ENCODE results near the gene DOCK2.
"Not testable (repeated sequence)": the region's sequence is repeated elsewhere in the genome, so short reads cannot be mapped to it uniquely, and the experiment has no call there.

DOCK2 gene

GRCh38 chr5:169832304-169832703 lies 195.2 kb downstream of the DOCK2 start:
- no peak for DNase-seq

GRCh38 chr5:169832845-169833244 lies 195.8 kb downstream of the DOCK2 start:
- no peak for DNase-seq

- not testable (repeated sequence) for DNase-seq
Measured at GRCh38 chr5:169833681-169834292, 196.7 kb downstream of the DOCK2 start.

GRCh38 chr5:169834540-169834939 lies 197.5 kb downstream of the DOCK2 start:
- DNase-seq, result not testable (repeated sequence)

- no peak for DNase-seq
Measured at GRCh38 chr5:169836835-169837536, 199.9 kb downstream of the DOCK2 start.

- no peak for DNase-seq
Measured at GRCh38 chr5:169837686-169838085, 200.6 kb downstream of the DOCK2 start.

GRCh38 chr5:169838688-169839087 lies 201.6 kb downstream of the DOCK2 start:
- DNase-seq, result no peak

- no peak for DNase-seq
Measured at GRCh38 chr5:169840405-169840804, 203.3 kb downstream of the DOCK2 start.

GRCh38 chr5:169842699-169843098 lies 205.6 kb downstream of the DOCK2 start:
- no peak for DNase-seq

- DNase-seq, result no peak
Measured at GRCh38 chr5:169847519-169847918, 210.4 kb downstream of the DOCK2 start.

GRCh38 chr5:169848271-169848670 lies 211.2 kb downstream of the DOCK2 start:
- DNase-seq, result no peak

GRCh38 chr5:169848792-169849191 lies 211.7 kb downstream of the DOCK2 start:
- DNase-seq, result no peak

- DNase-seq, result no peak
Measured at GRCh38 chr5:169850409-169850808, 213.3 kb downstream of the DOCK2 start.

- no peak for DNase-seq
Measured at GRCh38 chr5:169851321-169851850, 214.3 kb downstream of the DOCK2 start.

- DNase-seq, result no peak
Measured at GRCh38 chr5:169856571-169856970, 219.5 kb downstream of the DOCK2 start.

GRCh38 chr5:169860585-169860984 lies 223.5 kb downstream of the DOCK2 start:
- no peak for DNase-seq

- no peak for DNase-seq
Measured at GRCh38 chr5:169861433-169861832, 224.4 kb downstream of the DOCK2 start.

GRCh38 chr5:169861934-169862333 lies 224.9 kb downstream of the DOCK2 start:
- no peak for DNase-seq

GRCh38 chr5:169862391-169862811 lies 225.3 kb downstream of the DOCK2 start:
- no peak for DNase-seq

GRCh38 chr5:169864483-169864882 lies 227.4 kb downstream of the DOCK2 start:
- DNase-seq, result no peak

- DNase-seq, result no peak
Measured at GRCh38 chr5:169867347-169867746, 230.3 kb downstream of the DOCK2 start.

GRCh38 chr5:169869066-169869465 lies 232.0 kb downstream of the DOCK2 start:
- DNase-seq, result no peak

- DNase-seq, result no peak
Measured at GRCh38 chr5:169870211-169870610, 233.1 kb downstream of the DOCK2 start.

GRCh38 chr5:169871826-169872490 lies 234.9 kb downstream of the DOCK2 start:
- no peak for DNase-seq

Measured in 8988T (cell line).